GM23338 (cell line): ENCODE data around the gene TPGS1. TPM values are rescaled to one million over a fixed set of nuclear protein-coding genes. Genes with fewer than 3 reads are reported as not detected.

ENCODE experiments used
- ATAC-seq: fragments of 200-7000 bp; cut with Tn5 transposase; 3 replicates; pipeline ENCODE4 v1.9.1; 2020
- DNase-seq: peaks from one replicate; pipeline ENCODE4 v3.0.0-alpha.2; 2015; ENCODE audit warnings: low spot score
- H2AFZ ChIP-seq: fragments of 200-600 bp; sonication (generic); 2 replicates; pipeline ENCODE4 v1.8.0; 2016; ENCODE audit warnings: antibody characterized with exemption, mild to moderate bottlenecking, moderate library complexity
- H3F3A ChIP-seq: fragments of 200-600 bp; sonication (generic); replicated peaks from 2 replicates; pipeline ENCODE4 v1.8.0; 2017; ENCODE audit warnings: antibody characterized with exemption, mixed run types, low read depth
- H3K27ac ChIP-seq: fragments of 200-600 bp; sonication (generic); 2 replicates; pipeline ENCODE4 v1.6.1; 2016; ENCODE audit warnings: low read depth
- H3K27me3 ChIP-seq: fragments of 200-600 bp; sonication (generic); 2 replicates; pipeline ENCODE4 v1.8.0; 2016; ENCODE audit warnings: mild to moderate bottlenecking, mixed run types, moderate library complexity; ENCODE audit not compliant: insufficient read depth
- H3K36me3 ChIP-seq: fragments of 200-600 bp; sonication (generic); 2 replicates; pipeline ENCODE4 v1.8.0; 2016; ENCODE audit warnings: mild to moderate bottlenecking; ENCODE audit not compliant: insufficient read depth
- H3K4me1 ChIP-seq: fragments of 200-600 bp; sonication (generic); 2 replicates; pipeline ENCODE4 v1.8.0; 2016; ENCODE audit warnings: mild to moderate bottlenecking, moderate library complexity; ENCODE audit not compliant: insufficient read depth
- H3K4me2 ChIP-seq: fragments of 200-600 bp; sonication (generic); 2 replicates; pipeline ENCODE4 v1.7.1; 2017; ENCODE audit warnings: mixed run types
- H3K4me3 ChIP-seq: fragments of 200-600 bp; sonication (generic); 2 replicates; pipeline ENCODE4 v1.6.1; 2016; ENCODE audit warnings: mixed run types
- H3K79me2 ChIP-seq: fragments of 200-600 bp; sonication (generic); replicated peaks from 2 replicates; pipeline ENCODE4 v1.8.0; 2017; ENCODE audit warnings: mild to moderate bottlenecking; ENCODE audit not compliant: insufficient read depth
- H3K9me2 ChIP-seq: fragments of 200-600 bp; sonication (generic); 2 replicates; pipeline ENCODE4 v1.8.0; 2017; ENCODE audit not compliant: insufficient read depth
- H4K20me1 ChIP-seq: fragments of 200-600 bp; sonication (generic); replicated peaks from 2 replicates; pipeline ENCODE4 v1.8.0; 2017; ENCODE audit warnings: mild to moderate bottlenecking; ENCODE audit not compliant: insufficient read depth
- H3K27ac Mint-ChIP-seq: 2 replicates; pipeline ENCODE4 v1.8.0; 2020; ENCODE audit warnings: inconsistent platforms, mild to moderate bottlenecking, moderate library complexity, mixed read lengths
- H3K27me3 Mint-ChIP-seq: 3 replicates; pipeline ENCODE4 v1.8.0; 2022; ENCODE audit warnings: low read depth, mild to moderate bottlenecking, moderate library complexity, mixed read lengths, inconsistent platforms; ENCODE audit not compliant: insufficient read depth, poor library complexity
- H3K36me3 Mint-ChIP-seq: 3 replicates; pipeline ENCODE4 v1.8.0; 2021; ENCODE audit warnings: low read depth, mild to moderate bottlenecking, inconsistent platforms, moderate library complexity, mixed read lengths
- H3K4me1 Mint-ChIP-seq: 3 replicates; pipeline ENCODE4 v1.8.0; 2020; ENCODE audit warnings: mild to moderate bottlenecking, inconsistent platforms, mixed read lengths
- H3K4me3 Mint-ChIP-seq: 3 replicates; pipeline ENCODE4 v1.8.0; 2021; ENCODE audit warnings: moderate library complexity, mild to moderate bottlenecking, inconsistent platforms, mixed read lengths
- H3K9me3 Mint-ChIP-seq: 3 replicates; pipeline ENCODE4 v1.8.0; 2020; ENCODE audit warnings: moderate library complexity, mild to moderate bottlenecking, inconsistent platforms, mixed read lengths
- CTCF ChIP-seq, 2 experiments: fragments of 200-600 bp in 1 of 2; sonication (generic) in 1 of 2; conservative IDR thresholded peaks; 2 replicates each; pipeline versions ENCODE4 v1.5.1 to v1.6.1; 2016 to 2017; ENCODE audit warnings: antibody characterized with exemption in 2 of 2, low read depth in 2 of 2, mild to moderate bottlenecking in 2 of 2, moderate library complexity in 1 of 2
- ETS1 ChIP-seq: IDR thresholded peaks from 2 replicates; pipeline ENCODE4 v1.6.1; 2016; ENCODE audit warnings: antibody characterized with exemption
- EZH2phosphoT487 ChIP-seq: fragments of 200-600 bp; sonication (generic); IDR thresholded peaks from one replicate; pipeline ENCODE4 v1.8.1; 2018; ENCODE audit warnings: antibody characterized with exemption; ENCODE audit not compliant: unreplicated experiment
- JUNB ChIP-seq: IDR thresholded peaks from one replicate; pipeline ENCODE4 v1.6.1; 2016; ENCODE audit warnings: antibody characterized with exemption; ENCODE audit not compliant: unreplicated experiment
- POLR2AphosphoS5 ChIP-seq: IDR thresholded peaks from 2 replicates; pipeline ENCODE4 v1.6.1; 2016; ENCODE audit warnings: antibody characterized with exemption, low read depth
- REST ChIP-seq: IDR thresholded peaks from one replicate; pipeline ENCODE4 v1.6.1; 2018; ENCODE audit warnings: antibody characterized with exemption; ENCODE audit not compliant: unreplicated experiment
- STAT1 ChIP-seq: IDR thresholded peaks from one replicate; pipeline ENCODE4 v1.6.1; 2016; ENCODE audit warnings: antibody characterized with exemption; ENCODE audit not compliant: unreplicated experiment
- ZNF114 ChIP-seq: fragments of 250-450 bp; sonication (Bioruptor Pico); IDR thresholded peaks from 2 replicates; pipeline ENCODE4 v1.5.0; 2020; ENCODE audit warnings: mild to moderate bottlenecking, moderate library complexity
- ZNF331 ChIP-seq: fragments of 250-450 bp; sonication (Bioruptor Pico); IDR thresholded peaks from 2 replicates; pipeline ENCODE4 v1.5.0; 2020; ENCODE audit warnings: low read depth, mild to moderate bottlenecking, moderate library complexity
- polyA plus RNA-seq: library from polyadenylated mRNA; unstranded; fragments of >200 nt; fragmentation: Nextera tagmentation; extraction: Ambion mirVana; gene quantifications from 2 replicates; pipeline ENCODE4 v1.2.1, GENCODE V29; 2016
- total RNA-seq: library from RNA; depleted of rRNA; stranded (reverse); fragments of >200 nt; shearing (Covaris generic); gene quantifications from 2 replicates; pipeline ENCODE4 v1.2.3, GENCODE V29; 2014

Gene TPGS1
- total and polyA plus RNA-seq, 2 experiments from 2014 or later, result 11.9 to 38.4 TPM

GRCh38 chr19:470701-471100 is 36.6 kb upstream of the TPGS1 start (continued):
- TF ChIP-seq ETS1, result no peak
- no peak for TF ChIP-seq JUNB
- no peak for TF ChIP-seq ZNF331
- TF ChIP-seq ZNF114 (CRISPR knock-in tag), result no peak

- no peaks in the 10 kb centered on the region for H3K79me2 ChIP-seq
- no peak overlapping the region for H3K4me2 ChIP-seq
- H3K9me2 ChIP-seq, result no peaks in the 10 kb centered on the region
- H3F3A ChIP-seq, result no peaks in the 10 kb centered on the region
- no peak overlapping the region for H3K4me3 ChIP-seq
- no peak overlapping the region for H2AFZ ChIP-seq
- H3K9me3 Mint-ChIP-seq, result no peaks in the 10 kb centered on the region
- H3K27me3 ChIP-seq, result no peaks in the 10 kb centered on the region
- no peaks in the 10 kb centered on the region for H3K4me1 Mint-ChIP-seq
- H3K27me3 Mint-ChIP-seq, result peaks cover 10% of the 10 kb centered on the region
- H3K4me1 ChIP-seq, result no peaks in the 10 kb centered on the region
- H3K36me3 ChIP-seq, result no peaks in the 10 kb centered on the region
- no peak overlapping the region for H3K27ac Mint-ChIP-seq
- DNase-seq, result peak; percentile 35
- H3K27ac ChIP-seq, result no peak overlapping the region
- ATAC-seq, result no peak; the same call in 2 of the 3 replicates
- H3K36me3 Mint-ChIP-seq, result no peaks in the 10 kb centered on the region
- H3K4me3 Mint-ChIP-seq, result no peak overlapping the region
- H4K20me1 ChIP-seq, result no peaks in the 10 kb centered on the region
- TF ChIP-seq REST (no peak), ZNF331 (no peak), ETS1 (no peak), POLR2AphosphoS5 (no peak), EZH2phosphoT487 (no peak), STAT1 (no peak), JUNB (no peak), ZNF114 (CRISPR knock-in tag) (no peak), CTCF (conservative IDR thresholded peaks at IDR 0.05; ENCODE audit: low read depth in 2 of 2) (no peak)
Measured at GRCh38 chr19:472005-472858, 35.1 kb upstream of the TPGS1 start.
